Vagina (tissue), 2 donors: Measurements from ENCODE around the gene RAPGEFL1.

ENCODE experiments used
- POLR2A ChIP-seq, 2 donors: fragments of 450-650 bp; IDR thresholded peaks; one replicate each; pipeline ENCODE4 v1.6.1; 2017; ENCODE audit warnings: antibody characterized with exemption in 2 of 2, mild to moderate bottlenecking in 2 of 2, moderate library complexity in 2 of 2
- POLR2AphosphoS5 ChIP-seq, 2 donors: sonication (generic); formaldehyde crosslinking; IDR thresholded peaks; one replicate each; pipeline ENCODE4 v1.9.0; 2017; ENCODE audit warnings: antibody characterized with exemption in 2 of 2, mild to moderate bottlenecking in 2 of 2, low read depth in 1 of 2; ENCODE audit not compliant: insufficient read depth in 1 of 2

- TF ChIP-seq POLR2AphosphoS5 (IDR thresholded peaks at IDR 0.05; ENCODE audit: insufficient read depth in 1 of 2, low read depth in 1 of 2) (no peak), POLR2A (IDR thresholded peaks at IDR 0.05) (no peak)
Measured at GRCh38 chr17:40174514-40174913, 2.8 kb upstream of the RAPGEFL1 start.
